K562 (cell line): Measurements from ENCODE around the gene RPL29. TPM values are rescaled to one million over a fixed set of nuclear protein-coding genes. Genes with fewer than 3 reads are reported as not detected.
"Not testable (repeated sequence)": the region's sequence is repeated elsewhere in the genome, so short reads cannot be mapped to it uniquely, and the experiment has no call there.

Experiments
- ATAC-seq: fragments of 200-7000 bp; cut with Tn5 transposase; 3 replicates; pipeline ENCODE4 v1.9.1; 2020; ENCODE audit warnings: moderate library complexity
- BruUV-seq: library from RNA; stranded (reverse); fragments of 400-500 nt; replicated peaks from 2 replicates; lab custom pipeline; 2021; lab: Mats Ljungman, UMichigan
- CTCF ChIA-PET: fragments of 300-600 bp; formaldehyde crosslinking; extraction: SDS; loops from one replicate; lab custom pipeline; 2021; ENCODE audit warnings: low intra/inter-chr PET ratio; lab: Yijun Ruan, JAX
- POLR2A ChIA-PET: fragments of 300-600, 350-650 bp; sonication (Branson Sonifier 250); formaldehyde crosslinking; extraction: SDS; loops from one replicate; lab custom pipeline; 2021; ENCODE audit warnings: antibody characterized with exemption, inconsistent platforms; lab: Yijun Ruan, JAX
- DNase-seq, 4 experiments: peaks; one replicate each; pipeline versions ENCODE4 v3.0.0 to v3.0.0-alpha.2; 2011 to 2018; ENCODE audit warnings: low spot score in 3 of 4, mixed read lengths in 3 of 4; ENCODE audit errors: extremely low read depth in 1 of 4
- FAIRE-seq: peaks from 2 replicates; lab custom pipeline; 2011; peaks lifted over from hg19 to GRCh38; lab: Jason Lieb, UNC
- H2AFZ ChIP-seq: 2 replicates; pipeline ENCODE4 v1.6.0; 2011; ENCODE audit warnings: low read depth, low read length, control low read depth, inconsistent platforms
- H3K27ac ChIP-seq: fragments of 200-600 bp; 3 replicates; pipeline ENCODE4 v1.8.0; 2011; ENCODE audit warnings: low read depth, mild to moderate bottlenecking, control low read depth, inconsistent platforms, low read length, moderate library complexity, mixed read lengths; ENCODE audit errors: extremely low read depth
- H3K27me3 ChIP-seq, 2 experiments: fragments of 300-600 bp in 1 of 2; 2 replicates in 1 of 2; 3 replicates in 1 of 2; pipeline versions ENCODE4 v1.6.0 to v1.8.0; 2011; ENCODE audit warnings: inconsistent platforms in 2 of 2, low read length in 2 of 2, mild to moderate bottlenecking in 1 of 2, mixed read lengths in 1 of 2, moderate library complexity in 1 of 2; ENCODE audit not compliant: control insufficient read depth in 2 of 2, insufficient read depth in 2 of 2
- H3K36me3 ChIP-seq: fragments of 300-600 bp; 3 replicates; pipeline ENCODE4 v1.8.0; 2011; ENCODE audit warnings: mild to moderate bottlenecking, low read length, inconsistent platforms; ENCODE audit not compliant: control insufficient read depth, insufficient read depth
- H3K4me1 ChIP-seq, 2 experiments: fragments of 200-600 bp in 1 of 2; replicated peaks in 1 of 2; 2 replicates in 1 of 2; 3 replicates in 1 of 2; pipeline versions ENCODE4 v1.5.1 to v1.8.0; 2011; ENCODE audit warnings: inconsistent platforms in 2 of 2, low read length in 2 of 2, mild to moderate bottlenecking in 1 of 2, mixed read lengths in 1 of 2, moderate library complexity in 1 of 2; ENCODE audit not compliant: control insufficient read depth in 2 of 2, insufficient read depth in 2 of 2
- H3K4me2 ChIP-seq: 2 replicates; pipeline ENCODE4 v1.6.1; 2011; ENCODE audit warnings: low read length, control low read depth, inconsistent platforms, mixed read lengths; ENCODE audit not compliant: insufficient read depth
- H3K4me3 ChIP-seq: fragments of 200-600 bp; sonication (generic), shearing (Covaris generic); 2 replicates; pipeline ENCODE4 v1.5.1; 2016; ENCODE audit warnings: control low read depth, inconsistent platforms
- H3K79me2 ChIP-seq: fragments of 200-600 bp; 3 replicates; pipeline ENCODE4 v1.8.0; 2011; ENCODE audit warnings: low read length, inconsistent platforms; ENCODE audit not compliant: control insufficient read depth, insufficient read depth
- H3K9ac ChIP-seq, 2 experiments: 2 replicates each; pipeline versions ENCODE4 v1.6.0 to v1.6.1; 2011; ENCODE audit warnings: low read depth in 2 of 2, low read length in 2 of 2, control low read depth in 1 of 2, inconsistent platforms in 1 of 2, mild to moderate bottlenecking in 1 of 2, mixed read lengths in 1 of 2; ENCODE audit not compliant: insufficient read depth in 1 of 2
- H3K9me1 ChIP-seq: one replicate; pipeline ENCODE4 v1.6.0; 2011; ENCODE audit warnings: inconsistent platforms, mild to moderate bottlenecking, low read length, moderate library complexity; ENCODE audit not compliant: control insufficient read depth, insufficient read depth
- H3K9me3 ChIP-seq: replicated peaks from 2 replicates; pipeline ENCODE4 v1.5.1; 2011; ENCODE audit warnings: low read depth, low read length, inconsistent platforms; ENCODE audit not compliant: control insufficient read depth, insufficient read depth
- H4K20me1 ChIP-seq: replicated peaks from 2 replicates; pipeline ENCODE4 v1.6.1; 2011; ENCODE audit warnings: low read length, inconsistent platforms, mixed read lengths; ENCODE audit not compliant: control insufficient read depth, insufficient read depth
- ARHGAP35 ChIP-seq: fragments of 450-650 bp; IDR thresholded peaks from 2 replicates; pipeline ENCODE4 v1.6.1; 2018; ENCODE audit not compliant: partially characterized antibody
- GABPB2 ChIP-seq: fragments of 250-450 bp; sonication (Bioruptor Pico); conservative IDR thresholded peaks from 2 replicates; pipeline ENCODE4 v1.5.1; 2021; ENCODE audit warnings: mild to moderate bottlenecking
- MYNN ChIP-seq, 2 experiments: sonication (generic); formaldehyde crosslinking in 1 of 2; IDR thresholded peaks; 2 replicates each; pipeline versions ENCODE4 v1.5.0 to v1.6.1; 2016 to 2020; ENCODE audit warnings: antibody characterized with exemption in 1 of 2, missing genetic modification reagents in 1 of 2
- POLR2AphosphoS5 ChIP-seq: IDR thresholded peaks from 2 replicates; pipeline ENCODE4 v1.6.1; 2011; ENCODE audit warnings: mild to moderate bottlenecking, low read depth, low read length, moderate library complexity; ENCODE audit not compliant: control insufficient read depth, insufficient read depth
- POLR2G ChIP-seq: fragments of 200-400 bp; formaldehyde crosslinking; IDR thresholded peaks from 2 replicates; pipeline ENCODE4 v1.6.1; 2017; ENCODE audit warnings: low read depth, mild to moderate bottlenecking, antibody characterized with exemption, low read length, moderate library complexity
- RBFOX2 ChIP-seq: fragments of 200-400 bp; formaldehyde crosslinking; IDR thresholded peaks from 2 replicates; pipeline ENCODE4 v1.6.1; 2017; ENCODE audit warnings: low read depth, mild to moderate bottlenecking, low read length, moderate library complexity
- SUPT5H ChIP-seq: fragments of 450-650 bp; IDR thresholded peaks from 2 replicates; pipeline ENCODE4 v1.6.1; 2016
- TCF7 ChIP-seq: sonication (generic); IDR thresholded peaks from 2 replicates; pipeline ENCODE4 v1.6.1; 2016; ENCODE audit warnings: antibody characterized with exemption, borderline replicate concordance
- WGBS: fragments of 100-300 bp; shearing (Covaris generic); methylation state at CpG from one replicate; pipeline ENCODE4 v1.1.6; 2016; ENCODE audit warnings: low coverage, mixed read lengths; ENCODE audit not compliant: insufficient coverage; ENCODE audit errors: missing lambda C conversion rate; 5-methylcytosine and 5-hydroxymethylcytosine counted together
- in situ Hi-C: fragments of 300-500 bp; cut with MboI; formaldehyde crosslinking; loops from 4 replicates; pipeline ENCODE4 v1.15.0; 2018; ENCODE audit warnings: inconsistent platforms, mixed read lengths
- intact Hi-C: fragments of 100-400 bp; cut with micrococcal nuclease; formaldehyde crosslinking; loops from 2 replicates; pipeline ENCODE4 v1.14.2; 2022
- polyA plus RNA-seq, 8 experiments: library from polyadenylated mRNA; depleted of rRNA in 4 of 8; stranded (reverse) in 5 of 8; unstranded in 3 of 8; fragments of >200 nt; fragmentation: Nextera tagmentation in 2 of 8; fragmentation: Illumina TruSeq in 1 of 8; extraction: Ambion mirVana in 2 of 8; extraction: Trizol in 1 of 8; gene quantifications; 2 replicates each; pipeline versions ENCODE4 v1.2.1 to v1.2.3, GENCODE V29; 2011 to 2014; ENCODE audit warnings: inconsistent platforms in 1 of 8, missing spikeins in 1 of 8
- total RNA-seq, 7 experiments: library from RNA; depleted of rRNA in 6 of 7; stranded (reverse); fragments of >200 nt in 6 of 7; fragmentation: Illumina TruSeq in 2 of 7; extraction: Trizol in 2 of 7; gene quantifications; 2 replicates each; pipeline versions ENCODE4 v1.2.1 to v1.2.3, GENCODE V29; 2011 to 2021; ENCODE audit warnings: low replicate concordance in 1 of 7
- TF ChIP-seq, protein P1 (sequence below): sonication (generic); formaldehyde crosslinking; IDR thresholded peaks from 2 replicates; pipeline ENCODE4 v1.8.0; 2022; ENCODE audit warnings: missing genetic modification reagents, mild to moderate bottlenecking, moderate library complexity, borderline replicate concordance

RPL29 gene
- total and polyA plus RNA-seq, 9 of the 15 experiments (the other 6 are each of a cell fraction or from before 2014, with no cell fraction given), result 568 to 1,475 (median 1,104) TPM

DNA sequence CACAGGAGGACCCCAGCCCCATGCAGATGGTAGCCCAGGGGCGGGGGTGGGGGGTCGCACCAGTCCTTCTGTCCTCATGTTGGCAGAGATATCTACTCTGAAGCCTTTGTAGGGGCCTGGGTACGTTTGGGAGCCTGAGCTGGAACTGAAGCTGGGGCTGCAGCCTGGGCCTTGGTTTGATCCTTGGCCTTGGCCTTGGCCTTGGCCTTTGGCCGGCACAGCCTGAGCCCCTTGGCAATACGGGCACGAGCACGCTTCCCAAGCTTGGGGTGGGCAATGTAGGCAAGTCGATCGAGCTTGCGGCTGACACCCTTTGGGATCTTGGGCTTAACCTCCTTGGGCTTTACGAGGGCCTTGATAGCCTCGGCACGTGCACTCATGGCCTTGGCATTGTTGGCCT lies 2.0 kb downstream of the RPL29 start:
- FAIRE-seq, H3K4me3 ChIP-seq, ATAC-seq, DNase-seq, H3K9me3 ChIP-seq, in situ Hi-C loops, H3K27ac ChIP-seq, H4K20me1 ChIP-seq, H3K27me3 ChIP-seq, CTCF ChIA-PET, H3K9me1 ChIP-seq, H2AFZ ChIP-seq, intact Hi-C loops, BruUV-seq: not testable (repeated sequence)
- H3K9ac ChIP-seq, result peak overlapping the region; percentile 96 to 99; a peak in 3 of 4 replicates
- H3K36me3 ChIP-seq, result peaks cover 41% of the 10 kb centered on the region
- H3K4me1 ChIP-seq, result peaks cover 25 to 39% of the 10 kb centered on the region in 2 experiments
- peak overlapping the region; percentile 96 for H3K4me2 ChIP-seq
- peaks cover 37% of the 10 kb centered on the region for H3K79me2 ChIP-seq
- POLR2A ChIA-PET, result interaction anchor here (0.6 to 6.0 kb wide), 6 partner anchors 11 to 1774 kb away, joined by 3 to 105 read pairs (median 4); partner anchors contain the start of genes ABHD14A, ABHD14B, ACY1 and POC1A
- peak; percentile 61 for TF ChIP-seq RBFOX2
- TF ChIP-seq POLR2G, result peak; percentile 52
- 54% methylated on average over 2 of the region's 13 CpGs for WGBS

DNA sequence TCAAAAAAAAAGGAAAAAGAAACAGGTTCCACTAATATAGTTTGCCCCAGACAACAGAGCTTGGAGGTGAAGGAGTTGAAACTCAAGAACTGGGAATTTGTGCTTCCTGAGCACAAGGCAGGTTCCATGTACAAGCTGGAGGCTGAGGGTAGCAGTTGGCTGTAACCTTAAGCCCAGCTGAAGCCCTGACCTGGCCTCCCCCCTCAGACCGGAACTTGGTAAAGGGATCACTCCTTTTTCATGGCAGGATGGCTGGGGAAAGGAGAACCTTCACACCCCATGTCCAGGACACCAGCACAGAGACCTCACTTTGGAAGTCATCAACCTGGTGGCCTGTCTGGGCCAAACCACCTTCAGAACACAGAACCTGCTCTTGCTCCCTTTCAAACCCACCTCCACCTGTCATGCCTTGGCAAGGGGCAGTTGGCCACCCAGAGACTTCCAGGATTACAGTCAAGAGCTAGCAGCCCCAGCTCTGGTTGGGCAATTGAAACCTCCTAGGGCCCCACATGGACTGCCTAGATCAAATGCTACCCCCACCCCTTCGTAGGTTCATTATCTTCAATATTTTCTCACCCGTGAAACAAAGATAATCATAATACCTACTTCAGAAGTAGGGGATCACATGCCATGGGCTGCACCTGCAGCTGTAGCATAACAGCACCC lies 3.5 kb downstream of the RPL29 start:
- Histone ChIP-seq H4K20me1 (peaks cover 6% of the 10 kb centered on the region; the same call in 1 of the 2 replicates), H3K4me2 (peak overlapping the region; percentile 52), H3K9me3 (0 out of 2 replicates have a peak, but pooled peaks cover 3% of the 10 kb centered on the region), H3K4me3 (no peak overlapping the region), H3K27me3 (no peaks in the 10 kb centered on the region), H3K36me3 (peaks cover 47% of the 10 kb centered on the region), H3K9ac (peak overlapping the region; percentile 46 to 74; a peak in 3 of 4 replicates), H3K4me1 (peaks cover 25 to 42% of the 10 kb centered on the region in 2 experiments), H3K79me2 (peaks cover 37% of the 10 kb centered on the region), H3K27ac (peak overlapping the region; percentile 74), H3K9me1 (no peaks in the 10 kb centered on the region), H2AFZ (no peak overlapping the region)
- in situ Hi-C loops, result no loop called here
- DNase-seq (peak in 1 of 4 experiments; percentile 40), FAIRE-seq (peak; percentile 23), ATAC-seq (peak; percentile 26)
- WGBS, result 43% methylated on average over 3 of the region's 3 CpGs
- ChIA-PET CTCF (no interaction called here), POLR2A (interaction anchor here (0.6 to 6.0 kb wide), 11 partner anchors 9 to 456 kb away, joined by 3 to 105 read pairs (median 4); partner anchors contain the start of genes ABHD14A, ABHD14B, ACY1 and PARP3)
- BruUV-seq, result no TSS peak
- intact Hi-C loops, result no loop called here
- TF ChIP-seq, protein P1, sequence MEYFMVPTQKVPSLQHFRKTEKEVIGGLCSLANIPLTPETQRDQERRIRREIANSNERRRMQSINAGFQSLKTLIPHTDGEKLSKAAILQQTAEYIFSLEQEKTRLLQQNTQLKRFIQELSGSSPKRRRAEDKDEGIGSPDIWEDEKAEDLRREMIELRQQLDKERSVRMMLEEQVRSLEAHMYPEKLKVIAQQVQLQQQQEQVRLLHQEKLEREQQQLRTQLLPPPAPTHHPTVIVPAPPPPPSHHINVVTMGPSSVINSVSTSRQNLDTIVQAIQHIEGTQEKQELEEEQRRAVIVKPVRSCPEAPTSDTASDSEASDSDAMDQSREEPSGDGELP (CRISPR knock-in tag), result peak; percentile 12; the same call in 1 of the 2 replicates
- no peak for TF ChIP-seq ARHGAP35
- TF ChIP-seq GABPB2 (CRISPR knock-in tag), result no peak
- peak; percentile 42; the same call in 1 of the 2 replicates for TF ChIP-seq MYNN (IDR thresholded peaks at IDR 0.05)
- no peak for TF ChIP-seq MYNN (CRISPR knock-in tag; IDR thresholded peaks at IDR 0.05)
- 0 out of 2 replicates have a peak, but pooled peaks have one; percentile 31 for TF ChIP-seq TCF7
- peak; percentile 65; the same call in 1 of the 2 replicates for TF ChIP-seq POLR2AphosphoS5
- TF ChIP-seq SUPT5H, result peak; percentile 11
